Kidney epithelial cell (primary cell): Measurements from ENCODE around the gene SPECC1. TPM values are rescaled to one million over a fixed set of nuclear protein-coding genes. Genes with fewer than 3 reads are reported as not detected.
A peak's percentile ranks its signal among the peaks of the same experiment; 100 is the strongest.

ENCODE experiments used
- DNase-seq: peaks from one replicate; pipeline ENCODE4 v3.0.0-alpha.2; 2010; ENCODE audit warnings: low read depth
- H3K27me3 ChIP-seq: 2 replicates; pipeline ENCODE4 v1.6.0; 2011; ENCODE audit warnings: low read length; ENCODE audit not compliant: control insufficient read depth, insufficient read depth
- H3K36me3 ChIP-seq: 2 replicates; pipeline ENCODE4 v1.5.1; 2011; ENCODE audit warnings: low read length; ENCODE audit not compliant: control insufficient read depth, insufficient read depth
- H3K4me3 ChIP-seq: 2 replicates; pipeline ENCODE4 v1.5.1; 2011; ENCODE audit warnings: low read depth, mild to moderate bottlenecking, control low read depth, low read length
- CTCF ChIP-seq: IDR thresholded peaks from 2 replicates; pipeline ENCODE4 v1.5.1; 2011; ENCODE audit warnings: mild to moderate bottlenecking, moderate library complexity, low read length, control low read depth, inconsistent platforms; ENCODE audit not compliant: insufficient read depth, poor library complexity, severe bottlenecking
- total RNA-seq: library from RNA; depleted of rRNA; stranded (reverse); fragments of >200 nt; gene quantifications from 2 replicates; pipeline ENCODE4 v1.2.3, GENCODE V29; 2015

SPECC1 gene
- total RNA-seq, 1 donor from 2014 or later: 62.3 TPM

- no peak for DNase-seq
- H3K4me3 ChIP-seq: no peak overlapping the region
- no peak for TF ChIP-seq CTCF
- H3K36me3 ChIP-seq: no peaks in the 10 kb centered on the region
- H3K27me3 ChIP-seq: no peaks in the 10 kb centered on the region
Observed at GRCh38 chr17:20216853-20217252, 207.7 kb downstream of the SPECC1 start.

GRCh38 chr17:20217677-20218076, 208.5 kb downstream of the SPECC1 start:
- no peak for TF ChIP-seq CTCF
- no peaks in the 10 kb centered on the region for H3K27me3 ChIP-seq
- H3K4me3 ChIP-seq: no peak overlapping the region
- H3K36me3 ChIP-seq: no peaks in the 10 kb centered on the region
- no peak for DNase-seq

GRCh38 chr17:20218272-20218671, 209.1 kb downstream of the SPECC1 start:
- Histone ChIP-seq H3K36me3 (no peaks in the 10 kb centered on the region), H3K4me3 (no peak overlapping the region), H3K27me3 (no peaks in the 10 kb centered on the region)
- no peak for DNase-seq
- no peak for TF ChIP-seq CTCF

GRCh38 chr17:20223808-20224328, 214.7 kb downstream of the SPECC1 start:
- no peak overlapping the region for H3K4me3 ChIP-seq
- H3K27me3 ChIP-seq: no peaks in the 10 kb centered on the region
- H3K36me3 ChIP-seq: no peaks in the 10 kb centered on the region
- no peak for TF ChIP-seq CTCF
- no peak for DNase-seq

- no peaks in the 10 kb centered on the region for H3K36me3 ChIP-seq
- no peaks in the 10 kb centered on the region for H3K27me3 ChIP-seq
- H3K4me3 ChIP-seq: no peak overlapping the region
- TF ChIP-seq CTCF: no peak
- DNase-seq: no peak
Observed at GRCh38 chr17:20224379-20224778, 215.2 kb downstream of the SPECC1 start.

GRCh38 chr17:20225162-20226115, 216.3 kb downstream of the SPECC1 start:
- no peaks in the 10 kb centered on the region for H3K27me3 ChIP-seq
- H3K4me3 ChIP-seq: no peak overlapping the region
- H3K36me3 ChIP-seq: no peaks in the 10 kb centered on the region
- TF ChIP-seq CTCF: peak; percentile 15
- no peak for DNase-seq
